ENCODE data around the gene LITAFD.
"Not testable (repeated sequence)": the region's sequence is repeated elsewhere in the genome, so short reads cannot be mapped to it uniquely, and the experiment has no call there.

The LITAFD gene

DNA sequence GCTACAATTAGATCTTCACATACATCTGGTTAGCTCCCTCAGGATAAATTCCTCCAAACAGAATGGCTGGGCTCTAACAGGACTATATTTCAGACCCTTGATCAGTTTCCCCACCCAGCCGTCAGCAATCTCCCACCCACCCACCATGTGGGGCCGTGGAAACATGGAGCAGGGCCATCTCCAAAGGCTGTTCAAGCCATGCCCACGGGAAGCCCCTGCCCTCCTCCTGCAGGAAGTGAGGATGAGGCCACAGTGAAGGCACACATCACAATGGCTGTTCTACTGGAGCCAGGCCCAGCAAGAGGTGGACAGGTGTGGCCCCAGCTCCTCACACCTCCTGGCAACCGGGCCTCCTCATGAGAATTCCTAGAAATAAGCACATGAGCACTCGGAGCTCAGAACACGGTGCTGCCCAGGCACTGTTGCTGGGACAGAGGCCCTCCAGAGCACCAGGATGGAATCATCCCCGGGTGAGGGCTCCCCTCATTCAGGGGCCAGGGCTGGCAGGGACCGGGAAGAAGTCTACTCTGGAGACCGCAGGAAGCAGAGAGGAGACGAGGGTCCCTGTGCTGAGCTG lies at the start of gene LITAFD:
Gene LITAFD (plus strand): TSS at position 311 of the 577 bp plus-strand sequence. CDS start 2,005 bp downstream, outside the sequence.
- no peak for DNase-seq (ENCODE audit: low read depth)
- H3K4me3 ChIP-seq (ENCODE audit: low read depth, low read length), result no peak within 1 kb of the TSS
- TF ChIP-seq, protein P1, sequence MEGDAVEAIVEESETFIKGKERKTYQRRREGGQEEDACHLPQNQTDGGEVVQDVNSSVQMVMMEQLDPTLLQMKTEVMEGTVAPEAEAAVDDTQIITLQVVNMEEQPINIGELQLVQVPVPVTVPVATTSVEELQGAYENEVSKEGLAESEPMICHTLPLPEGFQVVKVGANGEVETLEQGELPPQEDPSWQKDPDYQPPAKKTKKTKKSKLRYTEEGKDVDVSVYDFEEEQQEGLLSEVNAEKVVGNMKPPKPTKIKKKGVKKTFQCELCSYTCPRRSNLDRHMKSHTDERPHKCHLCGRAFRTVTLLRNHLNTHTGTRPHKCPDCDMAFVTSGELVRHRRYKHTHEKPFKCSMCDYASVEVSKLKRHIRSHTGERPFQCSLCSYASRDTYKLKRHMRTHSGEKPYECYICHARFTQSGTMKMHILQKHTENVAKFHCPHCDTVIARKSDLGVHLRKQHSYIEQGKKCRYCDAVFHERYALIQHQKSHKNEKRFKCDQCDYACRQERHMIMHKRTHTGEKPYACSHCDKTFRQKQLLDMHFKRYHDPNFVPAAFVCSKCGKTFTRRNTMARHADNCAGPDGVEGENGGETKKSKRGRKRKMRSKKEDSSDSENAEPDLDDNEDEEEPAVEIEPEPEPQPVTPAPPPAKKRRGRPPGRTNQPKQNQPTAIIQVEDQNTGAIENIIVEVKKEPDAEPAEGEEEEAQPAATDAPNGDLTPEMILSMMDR (conservative IDR thresholded peaks at IDR 0.05; ENCODE audit: low read depth, low read length), result no peak

DNA sequence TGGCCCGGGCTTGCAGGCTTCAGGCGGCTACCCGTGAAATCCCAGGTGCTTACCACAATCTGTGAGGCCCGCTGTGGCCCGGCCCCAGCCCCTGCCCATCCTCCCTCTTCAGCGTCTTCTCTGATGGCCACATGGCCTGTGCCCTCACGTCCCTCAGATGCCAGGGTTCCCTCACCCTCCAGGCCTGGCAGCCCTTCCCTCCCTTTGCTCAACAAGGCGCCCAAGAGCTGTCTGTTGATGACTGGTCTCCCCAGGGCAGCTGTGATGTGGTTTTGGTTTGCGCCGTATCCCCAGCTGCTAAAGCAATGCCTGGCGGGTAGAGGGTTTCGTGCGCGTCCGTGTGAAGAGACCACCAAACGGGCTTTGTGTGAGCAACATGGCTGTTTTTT lies 49.4 kb upstream of the LITAFD start:
- DNase-seq (ENCODE audit: low read depth), result no peak
- TF ChIP-seq, protein P1 (conservative IDR thresholded peaks at IDR 0.05; ENCODE audit: low read depth, low read length), result no peak
- no peak overlapping the region for H3K4me3 ChIP-seq (ENCODE audit: low read depth, low read length)

DNA sequence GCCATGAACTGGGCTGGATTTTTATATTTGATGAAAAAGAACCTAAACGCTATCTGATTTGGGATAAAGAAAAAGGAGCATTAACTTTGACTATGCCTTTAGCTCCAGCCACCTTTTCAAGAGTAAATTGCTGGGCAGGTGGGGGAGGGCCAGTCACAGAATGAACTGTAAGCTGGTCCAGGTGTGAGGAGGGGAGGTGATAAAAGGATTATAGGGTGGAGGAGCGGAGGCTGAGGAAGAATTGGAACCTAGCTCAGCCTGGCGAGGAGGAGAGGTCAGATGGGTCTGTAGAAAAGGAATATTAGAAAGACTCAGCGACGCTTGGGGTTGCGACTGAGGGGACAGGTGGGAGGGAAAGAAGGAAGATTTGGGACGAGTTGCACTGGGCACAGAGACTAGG lies 45.4 kb upstream of the LITAFD start:
- H3K4me3 ChIP-seq (ENCODE audit: low read depth, low read length); DNase-seq (ENCODE audit: low read depth): not testable (repeated sequence)

DNA sequence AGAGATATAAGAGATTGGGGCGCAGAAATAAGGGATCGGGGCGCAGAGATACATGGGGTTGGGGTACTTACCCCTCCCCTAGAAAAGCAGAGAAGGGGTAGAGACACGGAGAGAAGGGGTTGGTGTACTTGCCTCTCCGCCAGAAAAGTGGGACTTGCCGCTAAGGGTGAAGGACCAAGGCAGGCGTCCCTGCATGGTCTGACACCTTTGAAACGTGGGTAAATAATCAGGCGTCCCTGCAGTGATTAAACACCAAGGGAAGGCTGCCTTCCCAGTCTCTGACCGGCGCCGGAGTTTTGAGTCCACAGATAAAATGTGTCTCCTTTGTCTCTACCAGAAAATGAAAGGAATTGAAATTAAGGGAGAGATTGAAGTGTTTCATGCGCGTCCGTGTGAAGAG lies 44.6 kb upstream of the LITAFD start:
- not testable (repeated sequence) for DNase-seq (ENCODE audit: low read depth); H3K4me3 ChIP-seq (ENCODE audit: low read depth, low read length)

DNA sequence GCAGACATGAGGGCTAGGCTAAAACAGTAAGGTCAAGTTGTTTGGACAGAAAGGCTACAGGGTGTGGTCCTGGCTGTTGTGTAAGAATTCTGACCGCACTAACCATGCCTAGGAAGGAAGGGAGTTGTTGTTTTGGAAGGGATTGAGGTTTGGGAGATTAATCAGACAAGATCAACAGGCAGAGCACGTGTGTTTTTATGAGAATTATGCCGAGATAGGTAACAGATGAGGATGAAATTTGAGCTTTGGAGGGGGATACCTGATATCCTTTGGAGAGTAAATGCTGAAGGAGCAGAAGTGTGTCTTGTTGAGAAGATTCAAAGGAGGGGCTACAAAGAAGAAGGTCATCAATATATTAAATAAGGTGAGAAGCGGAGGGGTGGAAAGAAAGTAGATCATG lies 40.1 kb upstream of the LITAFD start:
- not testable (repeated sequence) for H3K4me3 ChIP-seq (ENCODE audit: low read depth, low read length); DNase-seq (ENCODE audit: low read depth)

DNA sequence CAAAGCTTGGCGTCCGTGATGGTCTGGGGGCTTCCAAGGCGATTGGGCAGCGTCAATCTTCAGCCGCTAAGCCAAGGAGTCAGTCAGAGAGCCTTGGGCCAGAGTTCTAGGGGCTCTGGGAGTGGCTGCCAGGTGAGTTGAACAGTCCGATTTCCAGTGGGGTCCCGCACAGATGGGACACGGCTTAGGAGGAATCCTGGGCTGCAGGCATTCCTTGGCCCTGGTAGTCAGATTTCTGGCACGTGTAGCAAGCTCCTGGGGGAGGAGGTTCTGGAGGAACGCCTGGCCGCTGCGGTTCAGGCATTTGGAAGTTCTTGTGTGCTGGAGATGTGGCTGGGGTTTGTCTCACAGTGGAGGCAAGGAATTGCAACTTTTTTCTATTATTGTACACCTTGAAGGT lies 38.9 kb upstream of the LITAFD start:
- not testable (repeated sequence) for DNase-seq (ENCODE audit: low read depth); H3K4me3 ChIP-seq (ENCODE audit: low read depth, low read length)

DNA sequence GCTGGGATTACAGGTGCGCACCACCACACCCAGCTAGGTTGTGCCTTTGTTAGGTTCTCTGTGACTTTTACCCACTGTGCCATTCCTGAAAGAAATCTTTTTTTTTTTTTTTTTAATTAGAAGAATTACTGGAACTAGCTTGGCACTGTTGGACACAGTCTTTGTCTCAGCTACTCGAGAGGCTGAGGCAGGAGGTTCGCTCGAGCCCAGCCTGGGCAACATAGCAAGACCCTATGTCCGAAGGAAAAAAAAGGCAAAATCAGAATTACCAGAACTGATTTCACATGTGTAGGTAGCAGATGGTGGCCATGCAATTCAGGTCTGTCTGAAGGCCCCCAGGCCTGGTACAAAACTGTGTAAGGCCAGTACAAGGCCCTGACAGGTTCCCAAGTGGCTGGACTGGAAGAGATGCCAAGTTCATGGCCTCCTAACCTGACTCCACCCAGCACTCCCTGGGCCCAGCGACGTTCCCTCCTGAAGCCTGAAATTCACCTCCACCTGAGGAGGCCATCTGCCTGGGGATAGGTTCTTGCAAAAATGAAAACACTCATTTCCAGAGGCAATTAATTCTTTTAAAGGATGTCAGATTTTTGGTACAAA lies 36.4 kb upstream of the LITAFD start:
- H3K4me3 ChIP-seq (ENCODE audit: low read depth, low read length), result no peak overlapping the region
- DNase-seq (ENCODE audit: low read depth), result no peak
- TF ChIP-seq, protein P1 (conservative IDR thresholded peaks at IDR 0.05; ENCODE audit: low read depth, low read length), result no peak

DNA sequence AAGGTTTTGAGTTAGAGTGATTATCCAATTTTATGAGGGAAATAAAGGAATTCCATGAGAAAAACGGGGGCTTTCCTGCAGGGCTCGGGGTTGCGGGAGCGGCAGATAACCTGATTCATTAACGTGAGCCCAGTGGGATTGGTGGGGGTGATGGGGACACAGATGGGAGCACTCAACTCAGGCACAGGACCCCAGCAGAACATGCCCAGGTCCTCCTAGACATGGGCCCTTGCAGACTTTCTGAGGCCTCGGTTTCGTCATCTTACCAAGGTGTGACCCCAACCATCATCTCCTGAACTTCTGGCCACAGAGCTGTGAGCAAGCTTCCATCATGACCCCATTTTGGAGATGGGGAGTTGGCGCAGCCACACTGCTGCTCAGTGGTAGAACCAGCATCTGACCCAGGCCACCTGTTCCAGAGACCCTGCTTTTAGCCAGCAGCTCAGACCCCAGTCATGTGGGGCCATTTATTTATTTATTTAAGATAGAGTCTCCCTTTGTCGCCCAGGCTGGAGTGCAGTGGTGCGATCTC lies 35.7 kb upstream of the LITAFD start:
- no peak overlapping the region for H3K4me3 ChIP-seq (ENCODE audit: low read depth, low read length)
- TF ChIP-seq, protein P1 (conservative IDR thresholded peaks at IDR 0.05; ENCODE audit: low read depth, low read length), result no peak

DNA sequence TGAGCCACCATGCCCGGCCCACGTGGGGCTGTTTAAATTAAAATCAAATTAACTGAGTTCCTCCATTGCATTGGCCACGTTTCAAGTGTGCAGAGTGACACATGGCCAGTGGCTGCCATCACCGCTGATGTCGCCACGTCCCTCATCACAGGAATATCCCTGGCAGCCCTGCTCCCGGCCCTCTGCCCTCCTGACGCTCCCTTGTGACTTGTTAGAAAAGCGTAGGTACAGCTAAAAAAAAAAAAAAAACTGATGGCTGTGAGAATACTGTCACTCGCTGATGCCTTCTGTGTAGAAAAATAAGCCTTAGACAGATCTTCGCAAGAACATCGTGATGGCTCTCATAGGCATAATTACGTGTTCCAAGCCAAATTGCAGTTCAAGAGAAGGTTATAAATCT lies 35.0 kb upstream of the LITAFD start:
- no peak for DNase-seq (ENCODE audit: low read depth)
- TF ChIP-seq, protein P1 (conservative IDR thresholded peaks at IDR 0.05; ENCODE audit: low read depth, low read length), result no peak
- no peak overlapping the region for H3K4me3 ChIP-seq (ENCODE audit: low read depth, low read length)

More for the DNA sequence above, 35.7 kb upstream of the LITAFD start:
- DNase-seq (ENCODE audit: low read depth), result no peak

All from choroid plexus epithelial cell (primary cell).